Measurements from ENCODE around the gene GAS7. TPM values are rescaled to one million over a fixed set of nuclear protein-coding genes. Genes with fewer than 3 reads are reported as not detected.

GAS7 gene
- total RNA-seq, 1 experiment from 2014 or later = 4.1 TPM

DNA sequence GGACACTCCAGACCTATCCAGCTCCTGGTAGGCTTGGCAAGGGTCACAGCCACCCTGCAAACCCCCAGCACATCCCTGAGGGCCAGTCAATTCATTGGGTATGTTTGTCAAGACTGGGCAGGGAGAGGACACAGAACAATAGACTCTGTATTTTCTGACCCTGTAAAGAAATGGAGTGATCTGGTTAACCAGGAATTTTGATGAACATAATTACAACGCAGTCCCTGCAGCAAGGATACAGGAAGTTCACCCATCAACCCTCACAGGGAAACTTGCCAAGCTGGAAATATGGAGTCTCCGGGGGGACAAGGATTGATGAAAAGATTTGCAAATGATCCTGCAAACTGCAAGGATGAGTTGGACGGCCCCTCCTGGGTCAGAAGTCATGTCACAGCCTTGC lies 167.3 kb downstream of the GAS7 start:
- ATAC-seq (no peak), DNase-seq (ENCODE audit: low read depth, low spot score) (no peak)
- Histone ChIP-seq H3K79me2 (ENCODE audit: insufficient read depth, low read length) (no peaks in the 10 kb centered on the region), H4K20me1 (ENCODE audit: insufficient read depth) (no peaks in the 10 kb centered on the region), H3K4me3 (replicated peaks in 1 of 2; ENCODE audit: low read depth in 1 of 2, low read length in 2 of 2) (no peak overlapping the region), H3K27me3 (ENCODE audit: insufficient read depth, low read length) (0 out of 2 replicates have a peak, but pooled peaks cover under 1% of the 10 kb centered on the region), H2AFZ (ENCODE audit: low read depth, low read length, poor library complexity, severe bottlenecking) (no peak overlapping the region), H3K4me2 (ENCODE audit: low read length) (no peak overlapping the region), H3K9ac (ENCODE audit: low read length) (no peak overlapping the region), H3K27ac (ENCODE audit: low read depth, low read length) (no peak overlapping the region), H3K9me2 (ENCODE audit: insufficient read depth) (no peaks in the 10 kb centered on the region), H3K9me3 (ENCODE audit: control insufficient read depth in 1 of 2, insufficient read depth in 1 of 2, low read depth in 1 of 2, low read length in 2 of 2) (no peaks in the 10 kb centered on the region), H3K4me1 (ENCODE audit: control insufficient read depth in 1 of 2, insufficient read depth in 2 of 2, low read length in 2 of 2) (no peaks in the 10 kb centered on the region), H3K36me3 (ENCODE audit: control insufficient read depth in 1 of 2, insufficient read depth in 2 of 2, low read length in 2 of 2) (no peaks in the 10 kb centered on the region)
- ChIA-PET POLR2A (no interaction called here), RAD21 (ENCODE audit: low non-redundant PET in 1 of 2, low total read pairs in 2 of 2, uncharacterized antibody in 2 of 2, unreplicated experiment in 2 of 2) (no interaction called here), CTCF (no interaction called here)
- BruUV-seq (replicated peaks) = no TSS peak
- intact Hi-C loops (cut with micrococcal nuclease) = no loop called here
- TF ChIP-seq FOSL1 (IDR thresholded peaks at IDR 0.05; ENCODE audit: low read depth) = no peak
- no peak for TF ChIP-seq SIN3A (IDR thresholded peaks at IDR 0.05; ENCODE audit: low read depth)
- no peak for TF ChIP-seq EZH2 (IDR thresholded peaks at IDR 0.05)
- no peak for TF ChIP-seq CEBPB (IDR thresholded peaks at IDR 0.05; ENCODE audit: low read depth)
- no peak for TF ChIP-seq RAD21 (IDR thresholded peaks at IDR 0.05; ENCODE audit: low read depth)
- no peak for TF ChIP-seq ZNF274 (IDR thresholded peaks at IDR 0.05; ENCODE audit: low read depth, low read length)
- no peak for TF ChIP-seq CBX3 (IDR thresholded peaks at IDR 0.05; ENCODE audit: low read depth)
- no peak for TF ChIP-seq JUND (IDR thresholded peaks at IDR 0.05)
- TF ChIP-seq TCF7L2 (IDR thresholded peaks at IDR 0.05; ENCODE audit: borderline replicate concordance, extremely low read depth, insufficient read depth, insufficient read length) = no peak
- no peak for TF ChIP-seq EGR1 (IDR thresholded peaks at IDR 0.05; ENCODE audit: low read depth)
- TF ChIP-seq, protein P1, sequence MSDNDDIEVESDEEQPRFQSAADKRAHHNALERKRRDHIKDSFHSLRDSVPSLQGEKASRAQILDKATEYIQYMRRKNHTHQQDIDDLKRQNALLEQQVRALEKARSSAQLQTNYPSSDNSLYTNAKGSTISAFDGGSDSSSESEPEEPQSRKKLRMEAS (IDR thresholded peaks at IDR 0.05) = no peak
- no peak for TF ChIP-seq SRF (IDR thresholded peaks at IDR 0.05; ENCODE audit: low read depth)
- TF ChIP-seq, protein P2, sequence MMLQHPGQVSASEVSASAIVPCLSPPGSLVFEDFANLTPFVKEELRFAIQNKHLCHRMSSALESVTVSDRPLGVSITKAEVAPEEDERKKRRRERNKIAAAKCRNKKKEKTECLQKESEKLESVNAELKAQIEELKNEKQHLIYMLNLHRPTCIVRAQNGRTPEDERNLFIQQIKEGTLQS (IDR thresholded peaks at IDR 0.05) = no peak
- TF ChIP-seq, protein P3, sequence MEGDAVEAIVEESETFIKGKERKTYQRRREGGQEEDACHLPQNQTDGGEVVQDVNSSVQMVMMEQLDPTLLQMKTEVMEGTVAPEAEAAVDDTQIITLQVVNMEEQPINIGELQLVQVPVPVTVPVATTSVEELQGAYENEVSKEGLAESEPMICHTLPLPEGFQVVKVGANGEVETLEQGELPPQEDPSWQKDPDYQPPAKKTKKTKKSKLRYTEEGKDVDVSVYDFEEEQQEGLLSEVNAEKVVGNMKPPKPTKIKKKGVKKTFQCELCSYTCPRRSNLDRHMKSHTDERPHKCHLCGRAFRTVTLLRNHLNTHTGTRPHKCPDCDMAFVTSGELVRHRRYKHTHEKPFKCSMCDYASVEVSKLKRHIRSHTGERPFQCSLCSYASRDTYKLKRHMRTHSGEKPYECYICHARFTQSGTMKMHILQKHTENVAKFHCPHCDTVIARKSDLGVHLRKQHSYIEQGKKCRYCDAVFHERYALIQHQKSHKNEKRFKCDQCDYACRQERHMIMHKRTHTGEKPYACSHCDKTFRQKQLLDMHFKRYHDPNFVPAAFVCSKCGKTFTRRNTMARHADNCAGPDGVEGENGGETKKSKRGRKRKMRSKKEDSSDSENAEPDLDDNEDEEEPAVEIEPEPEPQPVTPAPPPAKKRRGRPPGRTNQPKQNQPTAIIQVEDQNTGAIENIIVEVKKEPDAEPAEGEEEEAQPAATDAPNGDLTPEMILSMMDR (IDR thresholded peaks at IDR 0.05 in 2 of 3, conservative IDR thresholded peaks at IDR 0.05 in 1 of 3; ENCODE audit: borderline replicate concordance in 1 of 3, insufficient read depth in 1 of 3, low read depth in 2 of 3, low read length in 2 of 3) = no peak

Data from HCT116 (cell line).